Activated naive CD4-positive, alpha-beta T cell treated with Interleukin-2 at 50 U/mL for 16 hours (primary cell): ENCODE data around the gene ERC1.
A peak's percentile ranks its signal among the peaks of the same experiment; 100 is the strongest.
"Not testable (repeated sequence)": the region's sequence is repeated elsewhere in the genome, so short reads cannot be mapped to it uniquely, and the experiment has no call there.

Experiments
- DNase-seq: peaks from one replicate; pipeline ENCODE4 v3.0.0-alpha.2; 2020

ERC1 gene

GRCh38 chr12:988646-989045 is 2.4 kb upstream of the ERC1 start:
- DNase-seq = no peak

GRCh38 chr12:989051-989450 is 2.0 kb upstream of the ERC1 start:
- no peak for DNase-seq

- peak; percentile 54 for DNase-seq
These were observed 1.0 kb upstream of the ERC1 start for GRCh38 chr12:989751-990660.

- peak; percentile 2 for DNase-seq
These were observed 619 bp downstream of the ERC1 start for GRCh38 chr12:991350-992333.

GRCh38 chr12:992647-993046 is 1.6 kb downstream of the ERC1 start:
- no peak for DNase-seq

GRCh38 chr12:996881-997280 is 5.9 kb downstream of the ERC1 start:
- no peak for DNase-seq

GRCh38 chr12:997505-997904 is 6.5 kb downstream of the ERC1 start:
- DNase-seq = no peak

- DNase-seq = no peak
These were observed 7.2 kb downstream of the ERC1 start for GRCh38 chr12:998020-998874.

- not testable (repeated sequence) for DNase-seq
These were observed 8.7 kb downstream of the ERC1 start for GRCh38 chr12:999736-1000135.

- DNase-seq = no peak
These were observed 10.5 kb downstream of the ERC1 start for GRCh38 chr12:1001507-1001906.

- no peak for DNase-seq
These were observed 12.7 kb downstream of the ERC1 start for GRCh38 chr12:1003600-1004271.

GRCh38 chr12:1006255-1006654 is 15.2 kb downstream of the ERC1 start:
- DNase-seq = no peak

GRCh38 chr12:1007276-1007675 is 16.3 kb downstream of the ERC1 start:
- DNase-seq = no peak

GRCh38 chr12:1007994-1008393 is 17.0 kb downstream of the ERC1 start:
- DNase-seq = no peak

- DNase-seq = no peak
These were observed 20.1 kb downstream of the ERC1 start for GRCh38 chr12:1011091-1011490.

- DNase-seq = no peak
These were observed 22.8 kb downstream of the ERC1 start for GRCh38 chr12:1013618-1014489.

GRCh38 chr12:1019283-1019682 is 28.3 kb downstream of the ERC1 start:
- DNase-seq = no peak

GRCh38 chr12:1020389-1020788 is 29.4 kb downstream of the ERC1 start:
- no peak for DNase-seq

- DNase-seq = no peak
These were observed 31.3 kb downstream of the ERC1 start for GRCh38 chr12:1022032-1022970.

- DNase-seq = no peak
These were observed 39.8 kb downstream of the ERC1 start for GRCh38 chr12:1030779-1031178.
